Measurements from ENCODE around the gene TRIM67. TPM values are rescaled to one million over a fixed set of nuclear protein-coding genes. Genes with fewer than 3 reads are reported as not detected.

The TRIM67 gene
- total and polyA plus RNA-seq, 8 donors: under 0.01 to 0.09 (median 0.05) TPM

GRCh38 chr1:231215681-231216385, 54.0 kb downstream of the TRIM67 start:
- ATAC-seq (no peak), DNase-seq (no peak), FAIRE-seq (no peak)
- Histone ChIP-seq H3K4me1 (no peaks in the 10 kb centered on the region), H3K9me3 (no peaks in the 10 kb centered on the region), H3K4me3 (no peak overlapping the region), H3K27ac (no peak overlapping the region), H3K27me3 (no peaks in the 10 kb centered on the region), H3K36me3 (no peaks in the 10 kb centered on the region)
- intact Hi-C loops (cut with DNase I): loop anchor here in 2 of 3 donors (10.0 kb wide), 2 partner anchors 301 to 421 kb away; no protein-coding TSS in a partner anchor
- TF ChIP-seq CTCF (IDR thresholded peaks at IDR 0.05): no peak
- WGBS, 2 donors: 69 to 81% methylated on average over 10 of the region's 10 CpGs

GRCh38 chr1:231216498-231216897, 54.6 kb downstream of the TRIM67 start:
- no peaks in the 10 kb centered on the region for H3K9me3 ChIP-seq
- ATAC-seq: peak in 2 of 4 donors; percentile 22 to 36
- no peak overlapping the region for H3K4me3 ChIP-seq
- H3K27ac ChIP-seq: no peak overlapping the region
- no peak for TF ChIP-seq CTCF (IDR thresholded peaks at IDR 0.05)
- intact Hi-C loops (cut with DNase I): loop anchor here in 2 of 3 donors (10.0 kb wide), 2 partner anchors 302 to 422 kb away; no protein-coding TSS in a partner anchor
- H3K27me3 ChIP-seq: no peaks in the 10 kb centered on the region
- WGBS, 2 donors: 39 to 42% methylated on average over 4 of the region's 4 CpGs
- no peaks in the 10 kb centered on the region for H3K36me3 ChIP-seq
- FAIRE-seq: no peak
- no peak for DNase-seq
- no peaks in the 10 kb centered on the region for H3K4me1 ChIP-seq

GRCh38 chr1:231217056-231217455, 55.2 kb downstream of the TRIM67 start:
- DNase-seq (no peak), FAIRE-seq (no peak), ATAC-seq (no peak)
- H3K4me1 ChIP-seq: no peaks in the 10 kb centered on the region
- H3K9me3 ChIP-seq: no peaks in the 10 kb centered on the region
- H3K27ac ChIP-seq: no peak overlapping the region
- H3K4me3 ChIP-seq: no peak overlapping the region
- TF ChIP-seq CTCF (IDR thresholded peaks at IDR 0.05): no peak
- no peaks in the 10 kb centered on the region for H3K36me3 ChIP-seq
- H3K27me3 ChIP-seq: no peaks in the 10 kb centered on the region
- WGBS, 2 donors: 78 to 84% methylated on average over 11 of the region's 11 CpGs
- intact Hi-C loops (cut with DNase I): loop anchor here in 2 of 3 donors (10.0 kb wide), 2 partner anchors 302 to 422 kb away; no protein-coding TSS in a partner anchor

- intact Hi-C loops (cut with DNase I): loop anchor here in 2 of 3 donors (10.0 kb wide), 2 partner anchors 303 to 423 kb away; no protein-coding TSS in a partner anchor
- Histone ChIP-seq H3K36me3 (peaks cover 0 to under 1% (median 0%) of the 10 kb centered on the region in 3 donors), H3K9me3 (no peaks in the 10 kb centered on the region), H3K4me1 (no peaks in the 10 kb centered on the region), H3K4me3 (no peak overlapping the region), H3K27ac (no peak overlapping the region), H3K27me3 (no peaks in the 10 kb centered on the region)
- FAIRE-seq (no peak), ATAC-seq (no peak), DNase-seq (no peak)
- WGBS, 2 donors: 56 to 72% methylated on average over 6 of the region's 6 CpGs
- TF ChIP-seq CTCF (IDR thresholded peaks at IDR 0.05): no peak
Measured at GRCh38 chr1:231218078-231218477, 56.2 kb downstream of the TRIM67 start.

Data from pancreas (tissue), 10 donors.